ENCODE data around the gene CNTN5.

GRCh38 chr11:99534812-99535211 is 514.1 kb downstream of the CNTN5 start:
- TF ChIP-seq REST (IDR thresholded peaks at IDR 0.05; ENCODE audit: low read depth): no peak
- no peak for TF ChIP-seq CEBPB (IDR thresholded peaks at IDR 0.05)
- TF ChIP-seq TAF1 (IDR thresholded peaks at IDR 0.05; ENCODE audit: low read depth): no peak
- no peak for TF ChIP-seq RAD21 (IDR thresholded peaks at IDR 0.05; ENCODE audit: low read depth)
- TF ChIP-seq CREB1 (IDR thresholded peaks at IDR 0.05; ENCODE audit: low read depth): no peak
- no peak for TF ChIP-seq MAX (IDR thresholded peaks at IDR 0.05)
- TF ChIP-seq EGR1 (IDR thresholded peaks at IDR 0.05): no peak
- no peak for TF ChIP-seq ZBTB7A (IDR thresholded peaks at IDR 0.05; ENCODE audit: low read depth)
- TF ChIP-seq TEAD4 (IDR thresholded peaks at IDR 0.05): no peak
- no peak for TF ChIP-seq EP300 (IDR thresholded peaks at IDR 0.05; ENCODE audit: borderline replicate concordance)
- TF ChIP-seq USF1 (IDR thresholded peaks at IDR 0.05): no peak
- TF ChIP-seq NFIC (IDR thresholded peaks at IDR 0.05): no peak
- TF ChIP-seq YY1 (IDR thresholded peaks at IDR 0.05; ENCODE audit: low read depth): no peak
- no peak for TF ChIP-seq FOXM1 (IDR thresholded peaks at IDR 0.05; ENCODE audit: borderline replicate concordance, low read depth)

All from Ishikawa (cell line).